Measurements from ENCODE around the gene L3MBTL4.

L3MBTL4 gene

GRCh38 chr18:6362559-6363129 lies 52.1 kb downstream of the L3MBTL4 start:
- H3K79me2 ChIP-seq (ENCODE audit: control insufficient read depth, insufficient read depth, low read length): no peaks in the 10 kb centered on the region
- no peak overlapping the region for H3K4ac ChIP-seq (ENCODE audit: low read depth, low read length)
- H3K56ac ChIP-seq (ENCODE audit: low read length): no peak overlapping the region
- H3K27me3 ChIP-seq (ENCODE audit: insufficient read depth, low read length, poor library complexity): no peaks in the 10 kb centered on the region
- H2BK5ac ChIP-seq (ENCODE audit: low read length): no peak overlapping the region
- H4K5ac ChIP-seq (ENCODE audit: low read length): no peak overlapping the region
- H3K4me2 ChIP-seq (ENCODE audit: low read length): no peak overlapping the region
- H2AK5ac ChIP-seq (ENCODE audit: low read length): no peak overlapping the region
- H4K8ac ChIP-seq (ENCODE audit: low read depth, low read length): no peak overlapping the region
- H2BK15ac ChIP-seq (replicated peaks; ENCODE audit: low read depth): no peak overlapping the region
- no peak overlapping the region for H3K27ac ChIP-seq (ENCODE audit: low read depth, low read length)
- no peak for DNase-seq
- no peaks in the 10 kb centered on the region for H3K79me1 ChIP-seq (ENCODE audit: low read length)
- H2BK120ac ChIP-seq (ENCODE audit: low read depth, low read length): no peak overlapping the region
- H3K4me3 ChIP-seq (ENCODE audit: low read length): no peak overlapping the region
- peaks cover 3% of the 10 kb centered on the region for H3K4me1 ChIP-seq (ENCODE audit: control insufficient read depth, low read depth, low read length)
- no peak overlapping the region for H3K23ac ChIP-seq (ENCODE audit: low read length)
- no peak overlapping the region for H3K18ac ChIP-seq (ENCODE audit: low read length)
- WGBS (ENCODE audit: extremely low coverage, insufficient coverage, low lambda C conversion rate): no CpG with 5 or more reads among the region's 9 CpGs
- no peaks in the 10 kb centered on the region for H3K36me3 ChIP-seq (ENCODE audit: control insufficient read depth, insufficient read depth, low read length)
- H3K9ac ChIP-seq (ENCODE audit: low read length): no peak overlapping the region

GRCh38 chr18:6357668-6358067 lies 57.0 kb downstream of the L3MBTL4 start:
- Histone ChIP-seq H3K9ac (ENCODE audit: low read length) (no peak overlapping the region), H3K79me2 (ENCODE audit: control insufficient read depth, insufficient read depth, low read length) (no peaks in the 10 kb centered on the region), H3K18ac (ENCODE audit: low read length) (no peak overlapping the region), H3K56ac (ENCODE audit: low read length) (no peak overlapping the region), H3K4ac (ENCODE audit: low read depth, low read length) (no peak overlapping the region), H3K23ac (ENCODE audit: low read length) (no peak overlapping the region), H2BK120ac (ENCODE audit: low read depth, low read length) (no peak overlapping the region), H4K5ac (ENCODE audit: low read length) (no peak overlapping the region), H4K8ac (ENCODE audit: low read depth, low read length) (no peak overlapping the region), H3K4me2 (ENCODE audit: low read length) (no peak overlapping the region), H3K4me1 (ENCODE audit: control insufficient read depth, low read depth, low read length) (peaks cover 5% of the 10 kb centered on the region), H3K27me3 (ENCODE audit: insufficient read depth, low read length, poor library complexity) (no peaks in the 10 kb centered on the region), H3K36me3 (ENCODE audit: control insufficient read depth, insufficient read depth, low read length) (no peaks in the 10 kb centered on the region), H3K4me3 (ENCODE audit: low read length) (no peak overlapping the region), H2BK15ac (replicated peaks; ENCODE audit: low read depth) (peak overlapping the region; percentile 45), H3K79me1 (ENCODE audit: low read length) (no peaks in the 10 kb centered on the region), H2AK5ac (ENCODE audit: low read length) (no peak overlapping the region), H2BK5ac (ENCODE audit: low read length) (no peak overlapping the region), H3K27ac (ENCODE audit: low read depth, low read length) (no peak overlapping the region)
- no CpG with 5 or more reads among the region's 5 CpGs for WGBS (ENCODE audit: extremely low coverage, insufficient coverage, low lambda C conversion rate)
- DNase-seq: no peak

DNA sequence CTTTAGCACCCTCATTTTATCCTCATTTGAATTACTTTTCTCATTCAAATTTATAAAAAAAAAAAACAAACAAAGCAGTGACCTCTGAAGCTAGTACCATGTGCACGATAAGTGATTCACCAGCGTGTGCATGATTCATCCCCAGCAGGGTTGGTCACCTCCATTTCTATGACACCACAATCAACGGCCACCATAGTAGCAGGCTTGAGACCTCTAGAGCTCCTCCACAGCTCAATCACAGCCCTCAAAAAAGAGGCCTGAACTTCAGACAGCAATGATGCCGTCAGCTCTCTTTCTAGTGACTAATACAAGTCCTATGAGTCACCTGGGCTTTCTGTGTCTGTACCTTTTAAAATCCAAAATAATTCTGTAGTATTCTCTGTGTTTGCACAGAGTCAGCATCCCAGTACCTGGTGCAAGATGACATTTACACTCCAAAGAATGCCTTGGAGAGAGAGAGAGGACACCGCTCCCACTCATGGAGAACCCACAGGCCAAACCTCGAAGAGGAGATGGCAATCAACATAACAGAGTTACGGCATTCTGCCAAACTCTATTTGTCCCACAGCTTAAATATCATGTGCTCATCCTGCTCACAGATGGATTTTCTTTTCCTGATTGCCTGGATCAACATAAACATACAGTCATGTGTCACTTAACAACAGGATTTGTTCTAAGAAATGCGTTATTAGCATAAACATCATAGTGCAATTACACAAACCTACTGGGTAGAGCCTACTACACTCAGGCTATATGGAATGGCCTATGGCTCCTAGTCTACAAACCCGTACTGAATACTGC lies 58.7 kb downstream of the L3MBTL4 start:
- no CpG with 5 or more reads among the region's 9 CpGs for WGBS (ENCODE audit: extremely low coverage, insufficient coverage, low lambda C conversion rate)

DNA sequence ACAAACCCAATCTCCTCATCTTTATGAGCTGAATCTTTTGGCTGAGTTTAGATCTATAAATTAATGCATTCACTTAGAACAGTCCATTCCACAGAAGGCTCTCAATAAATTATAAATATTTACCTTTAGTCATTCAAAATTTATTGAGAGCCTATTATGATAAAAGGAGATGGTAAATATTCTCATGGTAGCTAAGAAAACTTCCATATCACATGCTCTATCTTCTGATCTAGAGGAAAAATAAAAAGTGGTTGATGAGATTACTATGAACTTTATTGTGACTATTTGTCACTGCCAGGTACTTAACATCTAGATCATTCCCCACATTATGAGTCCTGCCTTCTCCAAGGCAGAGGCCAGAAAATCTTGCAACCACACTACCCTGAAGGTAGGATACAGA lies 62.4 kb downstream of the L3MBTL4 start:
- Histone ChIP-seq H4K8ac (ENCODE audit: low read depth, low read length) (no peak overlapping the region), H3K4ac (ENCODE audit: low read depth, low read length) (no peak overlapping the region), H2BK5ac (ENCODE audit: low read length) (no peak overlapping the region), H3K56ac (ENCODE audit: low read length) (no peak overlapping the region), H3K4me1 (ENCODE audit: control insufficient read depth, low read depth, low read length) (no peaks in the 10 kb centered on the region), H4K5ac (ENCODE audit: low read length) (no peak overlapping the region), H3K18ac (ENCODE audit: low read length) (no peak overlapping the region), H3K4me3 (ENCODE audit: low read length) (no peak overlapping the region), H3K9ac (ENCODE audit: low read length) (no peak overlapping the region), H3K27me3 (ENCODE audit: insufficient read depth, low read length, poor library complexity) (no peaks in the 10 kb centered on the region), H3K36me3 (ENCODE audit: control insufficient read depth, insufficient read depth, low read length) (no peaks in the 10 kb centered on the region), H3K23ac (ENCODE audit: low read length) (no peak overlapping the region), H3K79me2 (ENCODE audit: control insufficient read depth, insufficient read depth, low read length) (no peaks in the 10 kb centered on the region), H3K4me2 (ENCODE audit: low read length) (no peak overlapping the region), H3K79me1 (ENCODE audit: low read length) (no peaks in the 10 kb centered on the region), H2BK15ac (replicated peaks; ENCODE audit: low read depth) (no peak overlapping the region), H2AK5ac (ENCODE audit: low read length) (no peak overlapping the region), H2BK120ac (ENCODE audit: low read depth, low read length) (no peak overlapping the region), H3K27ac (ENCODE audit: low read depth, low read length) (no peak overlapping the region)
- no peak for DNase-seq

More for the DNA sequence above, 58.7 kb downstream of the L3MBTL4 start:
- Histone ChIP-seq H3K18ac (ENCODE audit: low read length) (no peak overlapping the region), H2AK5ac (ENCODE audit: low read length) (no peak overlapping the region), H3K27me3 (ENCODE audit: insufficient read depth, low read length, poor library complexity) (no peaks in the 10 kb centered on the region), H3K79me1 (ENCODE audit: low read length) (no peaks in the 10 kb centered on the region), H3K4me1 (ENCODE audit: control insufficient read depth, low read depth, low read length) (peaks cover 5% of the 10 kb centered on the region), H2BK15ac (replicated peaks; ENCODE audit: low read depth) (no peak overlapping the region), H3K4me2 (ENCODE audit: low read length) (no peak overlapping the region), H3K56ac (ENCODE audit: low read length) (no peak overlapping the region), H2BK5ac (ENCODE audit: low read length) (no peak overlapping the region), H3K36me3 (ENCODE audit: control insufficient read depth, insufficient read depth, low read length) (no peaks in the 10 kb centered on the region), H3K4ac (ENCODE audit: low read depth, low read length) (no peak overlapping the region), H4K5ac (ENCODE audit: low read length) (no peak overlapping the region), H2BK120ac (ENCODE audit: low read depth, low read length) (no peak overlapping the region), H3K4me3 (ENCODE audit: low read length) (no peak overlapping the region), H3K23ac (ENCODE audit: low read length) (no peak overlapping the region), H3K27ac (ENCODE audit: low read depth, low read length) (no peak overlapping the region), H3K79me2 (ENCODE audit: control insufficient read depth, insufficient read depth, low read length) (no peaks in the 10 kb centered on the region), H4K8ac (ENCODE audit: low read depth, low read length) (no peak overlapping the region), H3K9ac (ENCODE audit: low read length) (no peak overlapping the region)
- peak; percentile 19 for DNase-seq

DNA sequence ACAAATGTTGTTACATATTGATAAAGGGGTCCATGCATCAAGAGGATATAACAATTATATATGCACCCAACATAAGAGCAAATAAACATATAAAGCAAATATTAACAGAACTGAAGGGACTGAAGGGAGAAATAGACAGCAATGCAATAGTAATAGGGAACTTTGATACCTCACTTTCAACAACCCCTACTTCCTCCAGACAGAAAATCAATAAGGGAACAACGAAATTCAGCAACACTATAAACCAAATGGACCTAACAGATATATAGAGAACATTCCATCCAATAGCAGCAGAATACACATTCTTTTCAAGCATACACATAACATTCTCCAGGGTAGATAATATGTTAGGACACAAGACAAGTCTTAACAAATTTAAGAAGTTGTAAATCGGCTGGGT lies 71.7 kb downstream of the L3MBTL4 start:
- H3K9ac ChIP-seq (ENCODE audit: low read length): no peak overlapping the region
- no peak overlapping the region for H2AK5ac ChIP-seq (ENCODE audit: low read length)
- no peak for DNase-seq
- no peak overlapping the region for H3K23ac ChIP-seq (ENCODE audit: low read length)
- H4K8ac ChIP-seq (ENCODE audit: low read depth, low read length): no peak overlapping the region
- no peaks in the 10 kb centered on the region for H3K79me2 ChIP-seq (ENCODE audit: control insufficient read depth, insufficient read depth, low read length)
- no peak overlapping the region for H2BK15ac ChIP-seq (replicated peaks; ENCODE audit: low read depth)
- H4K5ac ChIP-seq (ENCODE audit: low read length): no peak overlapping the region
- no peaks in the 10 kb centered on the region for H3K27me3 ChIP-seq (ENCODE audit: insufficient read depth, low read length, poor library complexity)
- H3K27ac ChIP-seq (ENCODE audit: low read depth, low read length): no peak overlapping the region
- no peak overlapping the region for H3K18ac ChIP-seq (ENCODE audit: low read length)
- no peak overlapping the region for H3K4me2 ChIP-seq (ENCODE audit: low read length)
- no peak overlapping the region for H2BK5ac ChIP-seq (ENCODE audit: low read length)
- no peaks in the 10 kb centered on the region for H3K4me1 ChIP-seq (ENCODE audit: control insufficient read depth, low read depth, low read length)
- no peak overlapping the region for H2BK120ac ChIP-seq (ENCODE audit: low read depth, low read length)
- WGBS (ENCODE audit: extremely low coverage, insufficient coverage, low lambda C conversion rate): no CpG with 5 or more reads among the region's 2 CpGs
- no peaks in the 10 kb centered on the region for H3K36me3 ChIP-seq (ENCODE audit: control insufficient read depth, insufficient read depth, low read length)
- no peaks in the 10 kb centered on the region for H3K79me1 ChIP-seq (ENCODE audit: low read length)
- H3K4me3 ChIP-seq (ENCODE audit: low read length): no peak overlapping the region
- no peak overlapping the region for H3K4ac ChIP-seq (ENCODE audit: low read depth, low read length)
- no peak overlapping the region for H3K56ac ChIP-seq (ENCODE audit: low read length)

DNA sequence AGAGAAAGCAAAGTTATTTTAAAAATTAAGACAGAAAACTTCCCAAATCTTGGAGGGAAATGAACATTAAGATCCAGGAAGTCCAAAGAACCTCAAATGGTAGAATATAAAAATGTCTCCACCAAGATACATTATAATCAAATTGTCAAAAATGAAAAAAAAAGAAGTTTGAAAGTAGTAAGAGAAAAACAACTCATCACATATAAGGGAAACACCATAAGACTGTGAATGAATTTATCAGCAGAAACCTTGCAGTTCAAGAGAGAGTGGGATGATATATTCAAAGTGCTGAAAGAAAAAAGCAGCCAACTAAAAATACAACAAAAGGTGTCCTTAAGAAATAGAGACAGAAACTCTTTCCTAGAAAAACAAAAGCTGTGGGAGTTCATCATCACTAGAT lies 73.0 kb downstream of the L3MBTL4 start:
- Histone ChIP-seq H3K9ac (ENCODE audit: low read length) (no peak overlapping the region), H2BK15ac (replicated peaks; ENCODE audit: low read depth) (no peak overlapping the region), H2BK120ac (ENCODE audit: low read depth, low read length) (no peak overlapping the region), H4K8ac (ENCODE audit: low read depth, low read length) (no peak overlapping the region), H3K79me2 (ENCODE audit: control insufficient read depth, insufficient read depth, low read length) (no peaks in the 10 kb centered on the region), H3K23ac (ENCODE audit: low read length) (no peak overlapping the region), H3K27ac (ENCODE audit: low read depth, low read length) (no peak overlapping the region), H3K4me2 (ENCODE audit: low read length) (no peak overlapping the region), H3K4me3 (ENCODE audit: low read length) (no peak overlapping the region), H3K27me3 (ENCODE audit: insufficient read depth, low read length, poor library complexity) (no peaks in the 10 kb centered on the region), H3K79me1 (ENCODE audit: low read length) (no peaks in the 10 kb centered on the region), H3K56ac (ENCODE audit: low read length) (no peak overlapping the region), H2BK5ac (ENCODE audit: low read length) (no peak overlapping the region), H3K36me3 (ENCODE audit: control insufficient read depth, insufficient read depth, low read length) (no peaks in the 10 kb centered on the region), H3K4me1 (ENCODE audit: control insufficient read depth, low read depth, low read length) (no peaks in the 10 kb centered on the region), H2AK5ac (ENCODE audit: low read length) (no peak overlapping the region), H3K4ac (ENCODE audit: low read depth, low read length) (no peak overlapping the region), H4K5ac (ENCODE audit: low read length) (no peak overlapping the region), H3K18ac (ENCODE audit: low read length) (no peak overlapping the region)
- DNase-seq: no peak

Data from mesendoderm (in vitro differentiated cells).